Measurements from ENCODE around the gene PTH2.

Gene PTH2

DNA sequence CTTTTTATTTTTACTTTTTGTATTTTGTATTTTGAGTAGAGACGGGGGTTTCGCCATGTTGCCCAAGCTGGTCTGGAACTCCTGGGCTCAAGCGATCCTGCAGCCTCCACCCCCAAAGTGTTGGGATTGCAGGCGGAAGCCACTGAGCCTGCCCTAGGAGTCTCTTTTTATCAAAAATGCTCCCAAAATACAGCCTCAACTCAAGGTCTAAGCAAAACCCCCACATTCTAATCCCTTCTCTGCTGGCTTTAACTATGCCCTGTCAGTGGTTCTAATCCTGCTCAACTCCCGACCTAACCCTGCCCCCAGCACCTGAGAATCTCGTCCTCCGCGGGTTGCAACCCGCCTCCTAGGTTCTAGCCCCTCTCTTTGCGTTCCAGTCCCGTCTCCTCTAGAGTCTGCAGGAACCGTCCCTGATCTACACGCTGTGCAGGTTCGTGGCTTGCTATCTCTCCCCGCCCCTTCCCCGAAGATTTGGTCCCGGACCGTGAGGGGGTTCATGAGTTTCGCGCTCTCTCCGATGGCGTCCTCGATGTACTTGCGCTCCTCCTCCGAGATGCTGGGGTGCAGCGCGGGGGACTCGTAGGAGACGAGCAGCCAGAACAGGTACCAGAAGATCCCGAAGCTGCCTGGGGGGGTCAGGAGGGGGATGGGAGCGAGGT lies 10.1 kb upstream of the PTH2 start:
- no peak overlapping the region for H3K4me3 ChIP-seq (ENCODE audit: low read depth, low read length, poor library complexity, severe bottlenecking)
- TF ChIP-seq, protein P1, sequence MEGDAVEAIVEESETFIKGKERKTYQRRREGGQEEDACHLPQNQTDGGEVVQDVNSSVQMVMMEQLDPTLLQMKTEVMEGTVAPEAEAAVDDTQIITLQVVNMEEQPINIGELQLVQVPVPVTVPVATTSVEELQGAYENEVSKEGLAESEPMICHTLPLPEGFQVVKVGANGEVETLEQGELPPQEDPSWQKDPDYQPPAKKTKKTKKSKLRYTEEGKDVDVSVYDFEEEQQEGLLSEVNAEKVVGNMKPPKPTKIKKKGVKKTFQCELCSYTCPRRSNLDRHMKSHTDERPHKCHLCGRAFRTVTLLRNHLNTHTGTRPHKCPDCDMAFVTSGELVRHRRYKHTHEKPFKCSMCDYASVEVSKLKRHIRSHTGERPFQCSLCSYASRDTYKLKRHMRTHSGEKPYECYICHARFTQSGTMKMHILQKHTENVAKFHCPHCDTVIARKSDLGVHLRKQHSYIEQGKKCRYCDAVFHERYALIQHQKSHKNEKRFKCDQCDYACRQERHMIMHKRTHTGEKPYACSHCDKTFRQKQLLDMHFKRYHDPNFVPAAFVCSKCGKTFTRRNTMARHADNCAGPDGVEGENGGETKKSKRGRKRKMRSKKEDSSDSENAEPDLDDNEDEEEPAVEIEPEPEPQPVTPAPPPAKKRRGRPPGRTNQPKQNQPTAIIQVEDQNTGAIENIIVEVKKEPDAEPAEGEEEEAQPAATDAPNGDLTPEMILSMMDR (IDR thresholded peaks at IDR 0.05; ENCODE audit: low read length): no peak
- TF ChIP-seq EZH2 (IDR thresholded peaks at IDR 0.05; ENCODE audit: borderline replicate concordance, low read length): no peak
- no peaks in the 10 kb centered on the region for H3K79me2 ChIP-seq (ENCODE audit: insufficient read depth, low read length)
- no peaks in the 10 kb centered on the region for H3K36me3 ChIP-seq (ENCODE audit: insufficient read depth, low read length)
- H2AFZ ChIP-seq (ENCODE audit: low read length): no peak overlapping the region
- H3K9ac ChIP-seq (ENCODE audit: low read length): no peak overlapping the region
- H3K4me2 ChIP-seq (ENCODE audit: low read length): no peak overlapping the region
- no peaks in the 10 kb centered on the region for H3K9me2 ChIP-seq (ENCODE audit: low read depth, low read length)
- peaks cover 6% of the 10 kb centered on the region for H3K4me1 ChIP-seq (ENCODE audit: insufficient read depth, low read length, severe bottlenecking)
- no peak overlapping the region for H3K27ac ChIP-seq (ENCODE audit: low read depth, low read length, poor library complexity, severe bottlenecking)
- H3F3A ChIP-seq (ENCODE audit: insufficient read depth, low read length): no peaks in the 10 kb centered on the region; the same call in 1 of the 2 replicates
- no peaks in the 10 kb centered on the region for H4K20me1 ChIP-seq (ENCODE audit: insufficient read depth, low read length)
- H3K9me3 ChIP-seq (ENCODE audit: low read length): no peaks in the 10 kb centered on the region
- H3K27me3 ChIP-seq (ENCODE audit: insufficient read depth, low read length): 0 out of 2 replicates have a peak, but pooled peaks cover 2% of the 10 kb centered on the region

DNA sequence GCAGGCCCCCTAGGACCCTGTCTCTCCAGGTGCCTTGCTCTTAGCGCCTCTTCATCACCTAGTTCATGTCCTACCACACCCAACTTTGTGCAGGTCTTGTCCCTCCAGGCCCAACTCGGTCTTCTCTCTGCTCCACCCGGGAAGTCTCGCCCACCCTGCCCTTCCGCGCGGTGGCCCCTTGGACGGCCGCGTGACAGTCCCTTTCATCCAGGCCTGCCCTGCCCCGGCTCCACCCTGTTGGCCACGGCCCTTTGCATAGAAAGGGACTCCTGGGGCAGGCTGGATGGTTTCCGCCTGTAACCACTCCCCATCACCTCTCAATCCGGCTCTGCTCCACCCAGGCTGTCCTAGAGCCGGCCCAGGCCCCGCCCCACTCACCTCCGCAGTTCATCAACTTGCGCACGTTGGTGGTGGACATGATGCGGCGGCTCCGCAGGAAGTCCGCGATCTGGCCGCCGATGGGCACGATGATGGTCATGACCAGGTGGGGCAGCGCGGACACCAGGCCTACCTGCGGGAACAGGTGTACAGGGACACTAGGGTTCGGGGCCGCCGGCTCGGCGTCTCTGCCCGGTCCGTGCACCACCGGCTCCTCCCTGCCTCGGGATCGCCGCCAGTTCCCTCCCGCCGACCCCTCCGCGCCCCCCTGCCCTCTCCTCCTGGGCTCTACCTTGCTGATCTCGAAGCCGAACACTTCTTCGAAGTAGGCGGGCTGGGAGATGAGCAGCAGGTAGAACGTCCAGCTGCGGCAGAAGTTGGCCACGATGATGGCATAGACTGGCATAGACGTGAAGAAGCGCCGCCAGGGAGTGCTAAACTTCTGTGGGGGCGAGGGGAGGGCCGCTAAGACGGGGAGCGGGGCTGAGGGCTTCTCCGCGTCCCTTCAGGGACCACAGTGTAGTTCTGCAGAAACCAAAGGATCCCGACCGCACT lies 9.2 kb upstream of the PTH2 start:
- H3K79me2 ChIP-seq (ENCODE audit: insufficient read depth, low read length): no peaks in the 10 kb centered on the region
- H3K9ac ChIP-seq (ENCODE audit: low read length): no peak overlapping the region
- 0 out of 2 replicates have a peak, but pooled peaks cover 6% of the 10 kb centered on the region for H3K27me3 ChIP-seq (ENCODE audit: insufficient read depth, low read length)
- TF ChIP-seq, protein P1 (IDR thresholded peaks at IDR 0.05; ENCODE audit: low read length): no peak
- TF ChIP-seq EZH2 (IDR thresholded peaks at IDR 0.05; ENCODE audit: borderline replicate concordance, low read length): no peak
- no peaks in the 10 kb centered on the region for H3K9me3 ChIP-seq (ENCODE audit: low read length)
- H3K4me2 ChIP-seq (ENCODE audit: low read length): no peak overlapping the region
- H3K36me3 ChIP-seq (ENCODE audit: insufficient read depth, low read length): no peaks in the 10 kb centered on the region
- no peaks in the 10 kb centered on the region for H3K9me2 ChIP-seq (ENCODE audit: low read depth, low read length)
- no peak overlapping the region for H3K4me3 ChIP-seq (ENCODE audit: low read depth, low read length, poor library complexity, severe bottlenecking)
- no peak overlapping the region for H3K27ac ChIP-seq (ENCODE audit: low read depth, low read length, poor library complexity, severe bottlenecking)
- H2AFZ ChIP-seq (ENCODE audit: low read length): no peak overlapping the region
- peaks cover 15% of the 10 kb centered on the region for H3K4me1 ChIP-seq (ENCODE audit: insufficient read depth, low read length, severe bottlenecking)
- no peaks in the 10 kb centered on the region for H4K20me1 ChIP-seq (ENCODE audit: insufficient read depth, low read length)
- no peaks in the 10 kb centered on the region; the same call in 1 of the 2 replicates for H3F3A ChIP-seq (ENCODE audit: insufficient read depth, low read length)

DNA sequence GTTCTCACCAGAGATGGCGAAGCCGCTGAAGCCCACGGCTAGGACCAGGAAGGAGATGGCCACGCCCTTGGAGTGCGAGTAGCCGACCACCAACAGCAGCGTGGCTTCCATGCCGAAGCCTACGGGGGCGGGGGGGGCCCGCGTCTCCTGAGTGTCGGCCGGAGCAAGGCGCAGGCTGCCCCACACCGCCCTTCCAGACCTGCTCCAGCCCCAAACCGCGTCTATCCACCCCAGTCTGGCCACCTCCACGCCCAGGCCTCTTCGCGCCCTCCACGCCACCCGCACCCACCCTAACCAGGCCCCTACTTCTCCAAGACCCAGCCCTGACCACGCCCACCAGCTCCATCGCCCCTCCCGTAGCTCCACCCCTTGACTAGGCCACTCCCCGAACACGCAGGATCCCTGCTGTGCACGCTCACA lies 8.1 kb upstream of the PTH2 start:
- no peaks in the 10 kb centered on the region for H3K79me2 ChIP-seq (ENCODE audit: insufficient read depth, low read length)
- H4K20me1 ChIP-seq (ENCODE audit: insufficient read depth, low read length): no peaks in the 10 kb centered on the region
- no peaks in the 10 kb centered on the region for H3K9me2 ChIP-seq (ENCODE audit: low read depth, low read length)
- TF ChIP-seq, protein P1 (IDR thresholded peaks at IDR 0.05; ENCODE audit: low read length): no peak
- no peak for TF ChIP-seq EZH2 (IDR thresholded peaks at IDR 0.05; ENCODE audit: borderline replicate concordance, low read length)
- no peak overlapping the region for H3K4me3 ChIP-seq (ENCODE audit: low read depth, low read length, poor library complexity, severe bottlenecking)
- no peak overlapping the region for H3K27ac ChIP-seq (ENCODE audit: low read depth, low read length, poor library complexity, severe bottlenecking)
- no peak overlapping the region for H3K9ac ChIP-seq (ENCODE audit: low read length)
- H2AFZ ChIP-seq (ENCODE audit: low read length): no peak overlapping the region
- H3K36me3 ChIP-seq (ENCODE audit: insufficient read depth, low read length): no peaks in the 10 kb centered on the region
- H3K4me1 ChIP-seq (ENCODE audit: insufficient read depth, low read length, severe bottlenecking): peaks cover 12% of the 10 kb centered on the region
- H3F3A ChIP-seq (ENCODE audit: insufficient read depth, low read length): no peaks in the 10 kb centered on the region; the same call in 1 of the 2 replicates
- H3K9me3 ChIP-seq (ENCODE audit: low read length): no peaks in the 10 kb centered on the region
- H3K4me2 ChIP-seq (ENCODE audit: low read length): no peak overlapping the region
- H3K27me3 ChIP-seq (ENCODE audit: insufficient read depth, low read length): peaks cover 12% of the 10 kb centered on the region; the same call in 1 of the 2 replicates

All from OCI-LY1 (cell line).